Activated CD4-positive, CD25-positive, alpha-beta regulatory T cell treated with anti-CD3 and anti-CD28 coated beads, Interleukin-2, amount 50 U/mL, for 16 hours (primary cell): Measurements from ENCODE around the gene STIM1.
"Not testable (repeated sequence)": the region's sequence is repeated elsewhere in the genome, so short reads cannot be mapped to it uniquely, and the experiment has no call there.

ENCODE experiments used
- DNase-seq: peaks from one replicate; pipeline ENCODE4 v3.0.0-alpha.2; 2020; ENCODE audit warnings: low read depth, low spot score

The STIM1 gene

DNA sequence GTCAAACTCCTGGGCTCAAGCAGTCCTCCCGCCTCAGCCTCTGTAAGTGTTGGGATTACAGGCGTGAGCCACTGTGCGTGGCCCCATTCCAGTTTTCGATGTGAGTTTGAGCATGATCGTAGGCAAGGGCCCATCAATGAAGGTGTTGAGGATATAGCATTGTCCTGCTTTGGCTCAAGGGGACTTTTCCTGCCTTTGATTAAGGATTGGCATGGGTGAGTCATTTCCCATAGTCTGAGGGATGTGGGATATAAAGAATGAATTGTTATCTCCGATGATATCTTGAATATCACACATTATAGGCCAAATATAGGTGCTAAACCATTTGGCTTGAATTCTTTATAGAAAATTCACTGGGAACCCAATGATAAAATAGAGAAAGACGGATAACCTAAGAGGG lies 30.4 kb downstream of the STIM1 start:
- no peak for DNase-seq

- DNase-seq = no peak
Measured at GRCh38 chr11:3886985-3887384, 31.5 kb downstream of the STIM1 start.

DNA sequence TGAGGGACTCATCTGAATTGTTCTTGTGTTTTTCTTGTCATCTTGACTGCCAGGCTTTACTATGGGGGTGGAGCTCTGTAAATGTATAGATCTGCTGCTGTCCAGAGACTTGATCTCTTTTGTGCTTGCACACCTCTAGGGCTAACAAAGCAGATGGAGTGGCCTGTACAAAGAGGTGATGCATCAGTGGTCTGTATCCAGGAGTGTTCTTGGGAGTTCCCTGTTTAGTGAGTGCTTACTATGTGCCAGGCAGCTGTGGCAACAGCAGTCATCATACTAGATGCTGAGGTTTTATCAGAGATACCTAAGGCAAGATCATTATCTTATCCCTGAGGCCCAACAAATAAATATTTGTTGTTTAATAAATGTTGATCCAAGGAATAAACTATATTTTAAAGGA lies 33.4 kb downstream of the STIM1 start:
- no peak for DNase-seq

GRCh38 chr11:3890014-3890413 lies 34.5 kb downstream of the STIM1 start:
- DNase-seq = no peak

DNA sequence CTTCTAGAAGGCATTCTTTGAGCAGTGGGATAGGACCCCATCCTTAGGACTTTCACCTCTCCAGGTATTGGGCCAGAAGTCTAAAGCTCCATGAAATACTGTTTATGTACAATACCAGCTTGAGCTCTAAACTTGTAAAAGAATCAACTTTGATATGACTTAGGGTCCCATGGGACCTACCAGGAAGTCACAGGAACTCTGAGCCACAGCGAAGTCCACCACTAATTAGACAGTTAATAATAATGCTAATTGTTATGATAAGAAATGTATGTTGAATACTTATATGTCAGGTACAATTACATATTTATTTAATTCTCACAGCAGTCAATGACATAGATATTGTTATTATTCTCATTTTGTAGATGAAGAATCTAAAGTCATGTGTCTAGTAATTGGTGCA lies 35.3 kb downstream of the STIM1 start:
- DNase-seq = no peak

GRCh38 chr11:3891751-3892150 lies 36.3 kb downstream of the STIM1 start:
- DNase-seq = no peak

DNA sequence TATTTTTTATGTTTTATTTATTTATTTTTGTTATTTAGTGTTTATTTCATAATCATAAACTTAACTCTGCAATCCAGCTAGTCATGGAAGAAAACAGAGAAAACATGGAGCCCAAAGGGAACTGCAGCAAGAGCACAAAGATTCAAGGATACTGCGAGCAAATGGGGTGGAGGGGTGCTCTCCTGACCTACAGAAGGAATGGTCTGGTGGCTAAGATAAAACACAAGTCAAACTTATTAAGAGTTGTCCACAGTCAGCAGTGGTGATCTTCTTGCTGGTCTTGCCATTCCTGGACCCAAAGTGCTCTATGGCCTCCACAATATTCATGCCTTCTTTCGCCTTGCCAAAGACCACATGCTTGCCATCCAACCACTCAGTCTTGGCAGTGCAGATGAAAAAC lies 36.7 kb downstream of the STIM1 start:
- no peak for DNase-seq

- DNase-seq = no peak
Measured at GRCh38 chr11:3893311-3893710, 37.8 kb downstream of the STIM1 start.

- no peak for DNase-seq
Measured at GRCh38 chr11:3894128-3894731, 38.8 kb downstream of the STIM1 start.

DNA sequence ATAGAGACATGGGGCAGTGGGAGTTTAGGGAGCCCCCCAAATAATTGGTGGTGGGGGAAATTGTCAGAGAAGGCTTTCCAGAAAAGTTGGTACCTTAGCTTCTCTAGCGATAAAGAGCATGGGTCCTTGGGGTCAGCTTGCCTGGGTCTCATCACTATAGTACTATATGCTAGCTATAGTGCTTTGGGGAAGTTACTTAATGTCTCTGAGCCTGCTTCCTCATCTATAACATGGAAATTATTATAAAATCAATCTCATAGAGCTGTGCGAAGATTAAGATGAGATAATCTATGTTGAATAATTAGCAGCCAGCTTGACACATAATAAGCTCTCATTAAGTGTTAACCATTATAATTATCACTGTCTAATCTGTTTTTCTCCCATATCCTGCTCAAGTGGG lies 41.2 kb downstream of the STIM1 start:
- no peak for DNase-seq

DNA sequence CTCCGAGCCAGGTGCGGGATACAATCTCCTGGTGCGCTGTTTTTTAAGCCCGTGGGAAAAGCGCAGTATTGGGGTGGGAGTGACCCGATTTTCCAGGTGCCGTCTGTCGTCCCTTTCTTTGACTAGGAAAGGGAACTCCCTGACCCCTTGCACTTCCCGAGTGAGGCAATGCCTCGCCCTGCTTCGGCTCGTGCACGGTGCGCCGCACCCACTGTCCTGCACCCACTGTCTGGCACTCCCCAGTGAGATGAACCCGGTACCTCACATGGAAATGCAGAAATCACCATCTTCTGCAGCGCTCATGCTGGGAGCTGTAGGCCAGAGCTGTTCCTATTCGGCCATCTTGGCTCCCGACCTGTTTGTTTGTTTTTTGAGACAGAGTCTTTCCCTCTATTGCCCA lies 44.8 kb downstream of the STIM1 start:
- not testable (repeated sequence) for DNase-seq

- DNase-seq = no peak
Measured at GRCh38 chr11:3901249-3902025, 46.0 kb downstream of the STIM1 start.

- DNase-seq = no peak
Measured at GRCh38 chr11:3902441-3902840, 47.0 kb downstream of the STIM1 start.

- DNase-seq = no peak
Measured at GRCh38 chr11:3903207-3903896, 47.9 kb downstream of the STIM1 start.

DNA sequence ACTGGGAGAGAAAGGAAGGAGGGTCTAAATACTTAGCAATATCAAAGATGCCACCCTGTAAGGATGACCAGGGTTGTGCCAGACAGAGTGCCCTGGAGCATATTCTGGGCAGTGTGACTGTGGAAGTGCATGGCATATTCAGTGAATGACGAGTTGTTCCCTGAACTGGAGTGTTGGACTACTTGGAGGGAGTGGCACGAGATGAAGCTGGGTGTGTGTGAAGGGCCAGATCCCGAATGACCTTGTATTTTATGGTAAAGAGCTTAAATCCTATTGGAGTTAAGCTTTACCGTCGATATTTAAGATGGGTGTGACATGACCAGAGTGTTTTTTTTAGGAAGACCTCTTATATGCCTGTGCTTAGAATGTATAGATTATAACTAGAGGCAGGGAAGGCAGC lies 48.8 kb downstream of the STIM1 start:
- DNase-seq = no peak

DNA sequence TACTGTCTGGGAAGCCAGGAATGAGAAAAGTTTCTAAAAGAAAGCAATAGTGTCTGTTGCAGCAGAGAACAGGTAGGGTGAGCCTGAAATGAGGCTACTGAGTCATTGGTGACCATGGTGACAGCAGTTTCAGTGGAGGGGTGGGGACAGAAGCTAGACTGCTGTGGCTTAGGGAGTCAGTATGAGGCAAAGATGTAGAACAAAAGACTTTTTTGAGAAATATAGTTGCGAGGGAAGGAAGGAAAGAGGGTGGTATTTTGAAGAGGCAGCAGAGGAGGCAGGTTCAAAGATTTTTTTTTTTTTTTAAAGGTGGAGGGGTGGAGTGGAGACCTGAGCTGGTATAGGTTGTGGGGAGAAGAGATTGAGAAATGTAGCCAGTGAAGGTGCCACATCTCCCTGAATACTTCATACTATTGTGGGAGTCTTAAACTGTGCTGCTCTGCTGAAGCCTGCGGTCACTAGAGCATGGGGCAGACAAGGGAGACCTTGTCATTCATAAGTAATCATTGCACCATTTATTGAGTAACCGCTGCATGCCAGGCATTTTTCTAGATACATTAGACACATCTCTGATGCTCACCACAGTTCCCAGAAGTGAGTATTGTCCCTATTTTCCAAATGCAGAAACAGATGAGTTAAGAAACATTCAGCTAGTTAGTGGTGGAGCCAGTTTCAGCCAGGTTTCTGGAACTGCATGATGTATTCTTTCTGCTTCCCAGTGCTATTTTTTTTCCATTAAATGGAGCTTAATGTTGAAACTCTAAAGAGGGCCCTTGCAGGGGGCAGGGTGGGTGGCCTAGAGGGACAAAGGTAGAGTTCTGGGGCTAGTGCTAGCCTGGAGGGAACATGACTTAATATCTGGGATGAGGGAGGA lies 49.9 kb downstream of the STIM1 start:
- peak; percentile 41 for DNase-seq

- DNase-seq = no peak
Measured at GRCh38 chr11:3906166-3906565, 50.7 kb downstream of the STIM1 start.

- no peak for DNase-seq
Measured at GRCh38 chr11:3907590-3907989, 52.1 kb downstream of the STIM1 start.

GRCh38 chr11:3909901-3910300 lies 54.4 kb downstream of the STIM1 start:
- DNase-seq = no peak

DNA sequence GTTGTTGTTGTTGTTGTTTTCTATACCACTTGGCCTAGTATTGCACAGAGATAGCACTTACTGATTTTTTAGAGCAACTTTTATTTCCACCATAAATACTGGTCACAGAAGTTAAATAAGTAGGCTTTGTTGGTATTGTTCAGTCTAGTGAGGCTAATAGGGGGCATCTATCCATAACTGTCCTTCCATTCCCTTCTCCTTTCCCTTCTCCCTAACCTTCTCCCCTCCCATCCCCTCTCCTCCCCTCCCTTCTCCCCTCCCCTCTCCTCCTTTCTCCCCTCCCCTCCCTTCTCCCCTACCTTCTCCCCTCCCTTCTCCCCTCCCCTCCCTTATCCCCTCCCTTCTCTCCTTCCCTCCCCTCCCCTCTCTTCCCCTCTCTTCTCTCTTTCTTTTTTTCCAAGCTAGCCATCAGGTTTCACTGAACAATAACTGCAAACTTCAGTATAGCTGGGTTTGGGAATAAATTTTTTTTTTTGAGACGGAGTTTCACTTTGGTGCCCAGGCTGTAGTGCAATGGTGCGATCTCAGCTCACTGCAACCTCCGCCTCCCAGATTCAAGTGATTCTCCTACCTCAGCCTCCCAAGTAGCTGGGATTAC lies 56.5 kb downstream of the STIM1 start:
- no peak for DNase-seq

DNA sequence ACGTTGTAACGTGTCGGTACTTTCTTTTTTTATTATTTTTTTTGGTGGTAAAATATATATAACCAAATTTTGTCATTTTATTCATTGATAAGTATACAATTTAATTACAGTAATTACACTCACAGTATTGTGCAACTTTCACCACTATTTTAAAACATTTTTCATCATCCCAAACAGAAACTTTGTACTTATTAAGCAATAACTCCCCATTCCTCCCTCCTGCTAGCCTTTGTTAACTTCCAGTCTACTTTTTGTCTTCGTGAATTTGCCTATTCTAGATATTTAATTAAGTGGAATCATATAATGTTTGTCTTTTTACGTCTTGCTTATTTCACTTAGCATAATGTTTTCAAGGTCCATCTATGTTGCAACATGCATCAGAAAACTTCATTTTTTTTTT lies 58.5 kb downstream of the STIM1 start:
- no peak for DNase-seq

DNA sequence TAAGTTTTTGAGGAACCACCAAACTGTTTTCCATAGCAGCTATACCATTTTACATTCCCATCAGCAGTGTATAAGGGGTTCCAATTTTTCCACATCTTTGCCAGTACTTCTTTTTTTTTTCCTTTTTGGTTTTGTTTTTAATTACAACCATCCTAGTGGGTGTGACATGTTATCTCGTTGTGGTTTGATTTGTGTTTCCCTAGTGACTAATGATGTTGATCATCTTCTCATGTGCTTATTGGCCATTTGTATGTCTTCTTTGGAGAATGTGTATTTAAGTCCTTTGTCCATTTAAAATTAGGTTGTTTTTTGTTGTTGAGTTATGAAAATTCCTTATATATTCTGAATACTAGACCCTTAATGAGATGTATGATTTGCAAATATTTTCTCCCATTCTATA lies 59.3 kb downstream of the STIM1 start:
- DNase-seq = no peak
